Left colon (tissue), 2 donors: ENCODE results near the gene ZNF565. TPM values are rescaled to one million over a fixed set of nuclear protein-coding genes. Genes with fewer than 3 reads are reported as not detected.
"Not testable (repeated sequence)": the region's sequence is repeated elsewhere in the genome, so short reads cannot be mapped to it uniquely, and the experiment has no call there.

Source experiments
- ATAC-seq: fragments of 200-7000 bp; cut with Tn5 transposase; one replicate; pipeline ENCODE4 v1.9.1; 2020; ENCODE audit warnings: mild to moderate bottlenecking, moderate library complexity
- DNase-seq, 2 donors: peaks; one replicate each; pipeline ENCODE4 v3.0.0-alpha.2; 2020
- intact Hi-C, 2 donors: fragments of 100-400 bp; cut with DNase I in 1 of 2; cut with micrococcal nuclease in 1 of 2; formaldehyde crosslinking; loops; one replicate each; pipeline versions ENCODE4 v1.11.2 to v1.14.0; 2022; cut with DNase I, micrococcal nuclease
- total RNA-seq, 2 donors: library from RNA; stranded (reverse); fragmentation: NEBNext Ultra II Directional; extraction: Animal tissue kit (Norgen Biotek cat#: 25700); gene quantifications; one replicate each; pipeline ENCODE4 v1.2.1, GENCODE V29; 2021
- donor health status: DM: no; HTN: no; CAD: no.
- donor health status: DM: yes; HTN: yes; CAD: no.

The ZNF565 gene
- total RNA-seq, 2 donors from 2014 or later, result 2.8 to 3.4 TPM

DNA sequence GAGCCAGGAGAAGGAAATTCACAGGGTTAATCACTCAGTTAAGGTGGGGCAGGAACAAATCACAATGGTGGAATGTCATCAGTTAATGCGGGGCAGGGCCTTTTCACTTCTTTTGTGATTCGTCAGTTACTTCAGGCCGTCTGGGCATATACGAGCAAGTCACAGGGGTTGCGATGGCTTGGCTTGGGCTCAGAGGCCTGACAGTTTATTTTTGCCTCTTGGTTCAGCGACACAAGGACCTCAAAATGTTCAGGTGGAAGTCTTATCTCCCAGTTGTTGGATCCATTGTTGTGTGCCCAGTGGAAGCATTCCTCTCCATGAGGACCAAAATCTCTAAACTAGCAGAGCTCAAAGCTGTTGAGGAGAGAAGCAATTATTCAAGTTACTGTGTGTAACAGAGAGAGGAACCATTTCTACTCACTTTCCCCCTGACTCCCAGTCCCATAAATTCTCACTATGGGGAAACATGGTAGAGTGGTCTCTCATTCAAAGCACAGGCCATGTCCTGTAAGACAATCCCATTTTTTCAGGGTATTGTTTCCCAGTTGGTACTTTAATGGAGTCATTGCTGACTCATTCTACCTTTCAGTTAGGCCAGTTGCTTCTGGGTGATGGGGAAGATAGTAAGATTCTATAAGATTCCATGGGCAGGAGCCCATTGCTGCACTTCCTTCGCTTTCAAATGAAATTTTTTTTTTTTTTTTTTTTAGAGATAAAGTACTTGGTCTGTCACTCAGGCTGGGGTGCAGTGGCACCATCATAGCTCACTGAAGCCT, 53.5 kb downstream of the ZNF565 start:
- intact Hi-C loops, result no loop called here
- no peak for ATAC-seq
- DNase-seq, result no peak

DNA sequence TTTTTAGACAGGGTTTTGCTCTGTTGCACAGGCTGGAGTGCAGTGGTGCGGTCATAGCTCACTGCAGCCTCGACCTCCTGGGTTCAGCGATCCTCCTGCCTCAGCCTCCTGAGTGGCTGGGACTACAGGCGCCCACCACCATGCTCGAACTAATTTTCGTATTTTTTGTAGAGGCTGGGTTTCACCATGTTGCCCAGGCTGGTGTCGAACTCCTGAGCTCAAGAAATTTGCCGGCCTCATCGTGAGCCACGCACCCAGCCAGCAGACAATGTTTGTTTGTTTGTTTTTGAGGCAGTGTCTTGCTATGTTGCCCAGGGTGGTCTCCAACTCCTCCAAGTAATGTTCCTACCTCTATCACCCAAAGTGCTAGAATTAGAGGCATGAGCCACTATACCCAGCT, 61.3 kb downstream of the ZNF565 start:
- ATAC-seq (no peak), DNase-seq (no peak)
- intact Hi-C loops, result no loop called here

DNA sequence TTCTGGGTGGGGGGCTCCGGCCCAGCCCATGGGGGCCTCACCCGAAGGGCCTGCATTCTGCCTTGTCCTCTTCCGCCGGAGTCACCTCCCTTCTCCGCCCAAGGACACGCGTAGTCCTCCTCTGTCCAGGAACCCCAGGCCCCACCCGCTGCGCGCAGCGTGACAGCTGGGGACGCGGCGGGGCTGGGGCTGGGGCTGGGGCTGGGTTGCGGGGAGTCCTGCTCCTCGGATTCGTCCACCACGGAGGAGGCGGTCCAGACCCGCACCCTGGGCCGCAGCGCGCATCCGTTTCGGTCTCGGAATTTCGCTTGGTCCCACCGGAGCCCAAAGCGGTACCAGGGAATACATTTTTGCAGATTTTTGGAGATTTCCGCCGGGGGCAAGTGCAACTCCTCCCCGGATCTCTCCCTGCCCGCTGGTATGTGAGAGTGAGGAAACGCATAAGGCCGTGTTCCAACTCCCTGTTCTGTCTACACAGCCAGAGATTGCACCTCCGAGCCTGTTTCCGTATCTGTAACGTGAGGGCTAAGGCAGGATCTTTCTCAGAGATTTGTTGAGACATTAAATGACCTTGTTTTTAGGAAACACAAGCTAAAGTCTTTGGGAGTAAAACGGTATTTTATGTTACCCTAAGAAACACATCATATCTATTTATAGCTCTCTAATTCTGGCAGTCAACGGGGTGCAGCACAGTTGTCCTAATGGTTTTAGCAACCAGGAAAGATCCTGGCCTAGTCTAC, 61.9 kb downstream of the ZNF565 start, which contains the start of gene COX7A1:
COX7A1 (minus strand) TSS at position 96 of the 740 bp plus-strand sequence; CDS start at position 56, 40 bp downstream.
- peak; percentile 36 for ATAC-seq
- no peak for DNase-seq
- intact Hi-C loops, result no loop called here

DNA sequence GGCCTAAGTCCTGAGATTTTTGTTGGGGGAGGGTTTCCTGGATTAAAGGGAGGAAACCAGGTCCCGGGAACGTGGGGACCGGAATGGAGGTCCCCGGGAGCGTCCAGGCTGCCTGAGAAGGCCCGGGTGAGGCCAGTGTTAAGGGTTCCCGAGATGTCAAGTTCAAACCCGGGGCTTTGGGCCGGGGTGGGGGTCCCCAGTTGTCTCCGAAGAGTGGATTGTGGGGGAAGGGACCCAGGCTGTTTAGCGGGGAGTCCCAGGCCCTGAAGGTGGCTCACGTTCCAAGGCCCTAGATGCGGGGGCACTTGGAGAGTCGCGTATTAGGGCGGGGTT, 62.5 kb downstream of the ZNF565 start:
- ATAC-seq (peak; percentile 10), DNase-seq (no peak)
- intact Hi-C loops, result no loop called here

DNA sequence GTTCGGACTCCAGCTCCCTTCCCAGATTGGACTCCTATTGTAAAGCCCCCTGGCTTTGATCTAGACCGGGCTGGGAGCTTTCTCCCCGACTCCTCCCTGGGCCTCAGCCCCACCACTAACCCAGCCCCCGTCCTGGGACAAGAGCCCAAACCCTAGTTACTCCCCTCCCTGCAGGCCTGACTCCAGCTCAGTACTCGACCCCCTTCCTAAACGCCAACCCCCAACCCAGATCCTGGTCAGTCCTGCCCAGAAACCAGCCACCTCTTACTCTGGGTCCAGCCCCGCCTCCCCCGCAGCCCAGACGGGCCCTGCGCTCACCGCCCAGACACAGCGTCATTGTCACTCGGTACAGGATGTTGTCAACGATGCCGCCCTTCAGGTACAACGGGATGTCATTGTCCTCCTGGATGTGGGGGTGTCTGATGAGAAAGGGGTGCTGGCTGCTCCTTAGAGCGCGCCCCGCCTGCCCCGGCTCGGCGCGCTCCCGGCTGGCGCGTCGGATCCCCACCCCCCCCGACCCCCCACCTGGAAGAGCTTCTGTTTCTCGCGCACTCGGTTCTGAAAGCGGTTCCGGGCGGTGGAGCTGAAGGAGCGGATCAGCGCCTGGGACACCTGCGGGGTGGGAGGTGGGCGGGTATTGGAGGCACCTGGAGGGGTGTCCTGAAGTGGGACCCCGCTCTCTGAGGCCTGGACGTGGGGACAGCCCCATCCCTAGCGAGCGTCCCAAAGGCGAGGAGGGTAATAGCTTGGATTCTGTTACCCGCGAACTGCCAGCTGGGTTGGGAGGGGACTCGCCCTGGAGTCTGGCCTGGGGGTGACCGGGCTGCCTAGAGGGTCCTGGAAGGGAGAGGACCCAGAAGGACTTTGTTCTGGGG, 63.1 kb downstream of the ZNF565 start:
- intact Hi-C loops, result no loop called here
- no peak for DNase-seq
- ATAC-seq, result peak; percentile 22

DNA sequence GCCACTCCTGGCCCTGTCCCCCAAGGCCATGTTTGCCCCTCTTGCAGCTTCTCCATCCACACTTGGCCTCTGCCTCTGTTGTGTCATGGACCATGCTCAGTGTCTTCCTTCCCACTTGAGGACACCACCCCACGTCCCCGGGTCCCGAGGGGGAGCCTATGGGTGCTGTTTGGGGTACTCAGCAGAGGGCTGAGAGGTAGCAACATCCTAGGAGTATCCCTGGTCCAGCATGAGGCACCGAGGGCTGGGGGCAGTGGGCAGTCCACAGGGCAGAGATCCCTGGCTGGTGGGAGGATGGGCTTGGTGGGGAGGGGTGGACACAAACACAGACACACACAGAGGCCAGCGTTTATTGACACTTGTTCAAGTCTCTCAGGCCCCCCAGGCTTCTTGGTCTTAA, 63.9 kb downstream of the ZNF565 start:
- ATAC-seq, result peak; percentile 6
- DNase-seq, result no peak

DNA sequence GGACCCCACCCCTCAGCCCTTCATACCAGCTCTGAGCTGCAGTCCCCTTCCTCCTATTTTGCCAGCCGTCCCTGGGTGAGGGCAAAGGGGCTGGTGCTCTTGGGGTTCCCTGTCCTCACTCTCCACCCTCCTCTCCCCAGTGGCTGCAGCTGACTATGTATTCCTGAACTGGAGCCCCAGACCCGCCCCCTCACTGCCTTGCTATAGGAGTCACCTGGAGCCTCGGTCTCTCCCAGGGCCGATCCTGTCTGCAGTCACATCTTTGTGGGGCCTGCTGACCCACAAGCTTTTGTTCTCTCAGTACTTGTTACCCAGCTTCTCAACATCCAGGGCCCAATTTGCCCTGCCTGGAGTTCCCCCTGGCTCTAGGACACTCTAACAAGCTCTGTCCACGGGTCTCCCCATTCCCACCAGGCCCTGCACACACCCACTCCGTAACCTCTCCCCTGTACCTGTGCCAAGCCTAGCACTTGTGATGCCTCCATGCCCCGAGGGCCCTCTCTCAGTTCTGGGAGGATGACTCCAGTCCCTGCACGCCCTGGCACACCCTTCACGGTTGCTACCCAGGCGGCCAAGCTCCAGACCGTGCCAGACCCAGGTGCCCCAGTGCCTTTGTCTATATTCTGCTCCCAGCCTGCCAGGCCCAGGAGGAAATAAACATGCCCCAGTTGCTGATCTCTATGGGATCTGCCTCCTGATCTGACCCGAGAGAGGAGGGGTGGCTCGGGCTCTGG, 64.6 kb downstream of the ZNF565 start:
- ATAC-seq (no peak), DNase-seq (no peak)
- intact Hi-C loops, result no loop called here

More for the DNA sequence above, 63.9 kb downstream of the ZNF565 start:
- intact Hi-C loops, result no loop called here

DNA sequence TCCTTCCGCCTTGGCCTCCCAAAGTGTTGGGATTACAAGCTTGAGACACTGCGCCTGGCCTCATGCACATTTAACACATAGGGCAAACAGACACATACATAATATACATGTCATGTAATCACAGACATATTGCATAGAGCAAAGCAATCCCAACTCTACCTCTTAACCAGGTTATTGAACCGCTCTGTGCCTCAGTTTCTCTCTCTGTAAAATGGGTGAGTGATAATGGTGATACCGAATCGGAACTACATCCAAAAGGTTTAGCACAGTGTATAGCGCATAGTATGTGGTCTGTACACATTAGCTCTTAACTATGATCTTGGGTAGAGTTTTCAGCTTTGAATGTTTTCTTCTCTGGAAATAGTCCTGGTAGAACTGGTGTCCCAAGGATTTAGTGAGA, 69.8 kb downstream of the ZNF565 start:
- intact Hi-C loops, result no loop called here
- DNase-seq, result no peak

DNA sequence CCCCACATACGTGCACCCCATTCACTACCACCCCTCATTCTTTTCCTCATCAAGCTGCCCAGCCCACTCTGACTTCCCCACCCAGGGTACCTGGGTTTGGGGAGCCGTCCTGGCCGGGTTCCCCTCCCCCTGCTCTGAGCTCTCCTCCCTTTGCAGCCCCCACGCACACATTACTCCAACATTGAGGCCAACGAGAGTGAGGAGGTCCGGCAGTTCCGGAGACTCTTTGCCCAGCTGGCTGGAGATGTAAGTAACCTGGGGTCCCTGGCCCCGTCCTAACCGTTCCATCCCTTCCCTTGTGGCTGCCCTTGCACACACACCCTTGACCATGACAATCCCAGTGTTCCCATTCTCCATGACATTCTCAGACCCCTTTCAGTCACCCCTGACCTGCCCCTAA, 72.0 kb downstream of the ZNF565 start:
- intact Hi-C loops, result no loop called here
- ATAC-seq (no peak), DNase-seq (no peak)

More for the DNA sequence above, 69.8 kb downstream of the ZNF565 start:
- no peak for ATAC-seq

DNA sequence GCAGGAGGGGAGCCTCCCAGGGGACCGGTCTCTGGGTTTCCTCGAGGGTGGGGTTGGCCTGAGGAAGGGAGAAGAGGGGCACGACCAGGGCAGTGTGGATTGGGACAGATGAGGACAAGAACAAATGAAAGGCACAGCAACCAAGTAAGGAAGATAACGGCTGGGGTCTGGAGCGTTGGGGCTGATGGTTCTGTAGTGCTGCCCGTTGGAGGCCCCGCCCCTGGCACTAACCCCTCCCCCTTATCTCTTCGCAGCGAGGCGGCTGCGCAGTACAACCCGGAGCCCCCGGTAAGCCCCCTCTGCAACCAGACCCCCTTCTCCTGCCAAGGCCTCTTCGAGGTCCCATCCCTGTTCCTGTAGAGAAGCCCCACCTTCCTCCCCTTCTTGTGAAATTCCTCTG, 72.4 kb downstream of the ZNF565 start:
- ATAC-seq (no peak), DNase-seq (no peak)
- intact Hi-C loops, result no loop called here

DNA sequence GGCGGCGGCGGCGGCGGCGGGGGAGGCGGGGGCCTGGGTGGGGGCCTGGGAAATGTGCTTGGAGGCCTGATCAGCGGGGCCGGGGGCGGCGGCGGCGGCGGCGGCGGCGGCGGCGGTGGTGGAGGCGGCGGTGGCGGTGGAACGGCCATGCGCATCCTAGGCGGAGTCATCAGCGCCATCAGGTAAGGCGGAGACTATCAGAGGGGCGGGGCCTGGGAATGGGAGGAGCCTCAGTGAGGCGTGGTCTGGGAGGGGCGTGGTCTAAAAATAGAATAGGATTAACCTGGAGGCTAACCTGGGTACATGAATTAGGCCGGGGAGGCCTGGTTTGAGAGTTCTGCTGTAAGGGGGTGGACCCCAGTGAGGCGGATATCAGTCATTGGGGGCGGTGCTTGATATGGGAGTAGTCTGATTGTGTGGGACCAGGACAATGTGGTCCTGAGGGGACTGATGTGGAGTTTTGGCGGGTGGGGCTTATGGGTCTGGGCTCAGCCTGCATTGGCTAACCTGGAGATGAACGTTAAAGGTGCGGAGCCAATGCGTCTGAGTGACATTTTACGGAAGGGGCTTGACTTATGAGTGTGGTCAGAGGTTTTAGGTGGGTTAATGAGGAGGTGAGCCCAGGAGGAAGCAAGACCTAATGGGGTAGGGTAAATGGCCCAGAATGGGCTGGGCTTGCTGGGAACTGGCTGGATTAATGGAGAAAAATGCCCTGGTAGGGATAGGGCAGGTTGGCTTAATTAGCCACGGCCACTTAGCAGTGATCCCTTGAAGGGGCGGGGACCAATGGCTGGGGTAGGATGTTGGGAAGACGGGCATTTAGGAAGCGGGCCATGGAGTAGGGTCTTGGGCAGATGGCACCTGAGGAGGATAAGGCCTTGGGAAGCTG, 73.2 kb downstream of the ZNF565 start:
- DNase-seq (peak; percentile 86 to 93), ATAC-seq (peak; percentile 66)
- intact Hi-C loops, result no loop called here

DNA sequence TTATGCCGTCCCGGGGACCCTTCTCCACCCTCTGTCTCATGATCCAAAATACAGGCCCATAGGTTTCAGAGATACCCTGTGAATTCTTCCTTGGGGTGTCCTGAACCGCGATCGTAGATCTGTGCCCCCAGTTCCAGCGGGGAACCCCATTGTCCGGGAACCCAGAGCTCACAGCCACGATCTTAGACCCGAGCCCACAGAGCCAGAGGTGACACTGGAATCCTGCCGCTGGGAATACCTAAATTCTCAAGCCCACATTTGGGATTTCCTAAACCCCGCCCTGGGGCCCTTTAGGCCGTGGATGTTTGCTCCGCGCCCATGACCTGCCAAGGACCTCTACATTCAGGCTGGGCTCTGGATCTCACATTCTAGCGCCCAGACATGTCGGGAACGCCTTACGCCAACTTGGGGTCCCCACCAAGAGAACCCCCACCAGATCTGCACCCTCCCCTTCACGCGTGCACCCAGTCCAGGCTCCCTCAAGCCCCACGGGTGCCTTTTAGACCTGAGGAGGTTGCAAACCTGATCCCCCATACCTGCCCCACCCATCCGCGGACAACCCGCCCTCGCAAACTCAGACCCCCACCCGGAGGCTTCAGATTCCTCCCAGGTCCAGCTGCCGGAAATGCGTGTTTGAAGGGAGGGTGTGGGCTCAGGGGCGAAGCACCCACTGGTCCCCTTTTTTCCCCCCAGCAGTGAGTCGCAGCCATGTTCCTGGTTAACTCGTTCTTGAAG, 74.0 kb downstream of the ZNF565 start:
- peak; percentile 20 for ATAC-seq
- DNase-seq, result peak; percentile 62 to 65
- intact Hi-C loops, result no loop called here

DNA sequence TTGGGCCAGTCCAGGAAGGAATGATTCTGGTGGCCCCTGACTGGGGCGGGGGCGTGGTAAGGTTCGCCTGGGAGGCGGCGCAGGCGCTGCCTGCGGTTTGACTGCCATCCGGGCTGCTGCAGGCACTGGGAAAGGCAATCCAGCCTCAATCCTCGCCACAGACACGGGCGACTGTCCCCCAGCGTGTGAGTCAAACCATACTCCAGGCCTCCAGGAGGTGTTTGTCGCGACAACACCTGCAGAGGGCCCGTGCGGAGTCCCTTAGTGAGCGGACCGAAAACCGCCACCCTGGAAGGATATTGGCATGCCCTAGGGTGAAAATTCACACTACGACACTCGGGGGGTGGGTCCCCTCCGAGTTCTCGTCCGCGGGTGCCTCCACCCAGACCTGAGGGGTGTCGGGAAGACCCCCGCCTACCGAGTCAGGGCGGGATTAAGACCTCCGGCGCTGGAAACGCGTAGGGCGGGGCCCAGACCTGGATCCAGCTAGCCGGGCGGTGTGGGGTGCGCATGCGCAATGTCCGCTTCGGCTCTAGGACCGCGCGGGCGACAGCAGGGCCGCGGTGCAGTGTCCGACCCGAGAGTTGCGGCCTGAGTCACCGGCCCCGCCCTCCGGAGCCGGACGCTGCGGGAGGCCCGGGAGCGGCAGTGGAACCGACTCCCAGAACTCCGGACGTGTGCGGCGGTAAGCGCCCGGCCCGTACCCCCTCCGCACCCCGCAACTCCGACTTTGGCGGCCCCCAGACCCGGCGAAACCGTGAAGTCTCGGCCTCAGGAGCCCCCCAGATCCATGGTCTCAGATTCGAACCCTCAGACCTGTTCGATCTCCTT, 74.8 kb downstream of the ZNF565 start, which contains the start of gene CAPNS1:
CAPNS1 (plus strand) TSS at position 594 of the 831 bp plus-strand sequence. CDS start 946 bp downstream, outside the sequence.
- intact Hi-C loops, result no loop called here
- peak; percentile 82 for ATAC-seq
- peak; percentile 97 to 98 for DNase-seq

DNA sequence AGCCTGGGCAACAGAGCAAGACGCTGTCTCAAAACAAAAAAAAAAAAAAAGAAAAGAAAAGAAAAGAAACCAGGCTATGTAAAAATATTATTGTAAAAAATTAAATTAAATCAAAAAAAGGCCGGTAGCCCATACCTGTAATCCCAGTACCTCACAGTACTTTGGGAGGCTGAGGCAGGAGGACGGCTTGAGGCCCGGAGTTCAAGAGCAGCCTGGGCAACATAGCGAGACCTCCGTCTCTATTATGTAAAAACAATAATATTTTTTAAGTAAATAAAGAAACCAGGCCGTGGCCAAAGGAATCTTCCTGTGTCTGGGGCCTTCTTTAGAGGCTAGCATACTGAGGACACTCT, 75.4 kb downstream of the ZNF565 start:
- no peak for DNase-seq
- ATAC-seq, result no peak
- intact Hi-C loops, result no loop called here

DNA sequence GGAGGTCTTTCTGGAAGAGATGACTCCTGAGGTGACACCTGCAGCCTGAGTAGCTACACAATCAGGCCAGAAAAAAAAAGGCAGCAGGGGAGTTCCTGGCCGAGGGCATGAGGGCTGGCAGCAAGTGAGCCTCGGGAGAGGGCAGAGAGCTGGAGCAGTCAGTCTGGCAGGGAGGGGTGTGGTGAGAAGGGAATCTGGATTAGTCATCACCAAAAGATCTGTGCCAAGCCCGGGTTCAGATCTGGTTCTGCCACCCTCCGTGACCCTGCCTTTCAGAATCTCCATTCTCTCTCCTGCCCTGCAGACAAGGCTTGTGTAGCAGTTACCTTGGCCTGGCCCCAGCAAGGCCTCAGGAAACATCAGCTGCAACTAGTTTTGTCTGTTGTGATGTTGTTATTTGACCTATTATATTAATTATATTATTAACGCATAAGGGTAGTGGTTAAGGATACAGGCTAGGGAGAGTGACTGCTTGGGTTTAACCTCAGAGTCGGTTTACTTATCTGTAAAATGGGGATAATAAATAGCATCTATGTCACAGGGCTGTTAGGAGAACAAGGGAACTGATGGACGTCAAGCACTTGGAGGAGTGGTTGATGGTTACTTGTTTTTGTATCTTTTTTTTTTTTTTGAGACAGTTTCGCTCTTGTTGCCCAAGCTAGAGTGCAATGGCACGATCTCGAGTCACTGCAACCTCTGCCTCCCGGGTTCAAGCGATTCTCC, 77.3 kb downstream of the ZNF565 start:
- ATAC-seq (peak; percentile 41), DNase-seq (peak; percentile 62 to 85)

DNA sequence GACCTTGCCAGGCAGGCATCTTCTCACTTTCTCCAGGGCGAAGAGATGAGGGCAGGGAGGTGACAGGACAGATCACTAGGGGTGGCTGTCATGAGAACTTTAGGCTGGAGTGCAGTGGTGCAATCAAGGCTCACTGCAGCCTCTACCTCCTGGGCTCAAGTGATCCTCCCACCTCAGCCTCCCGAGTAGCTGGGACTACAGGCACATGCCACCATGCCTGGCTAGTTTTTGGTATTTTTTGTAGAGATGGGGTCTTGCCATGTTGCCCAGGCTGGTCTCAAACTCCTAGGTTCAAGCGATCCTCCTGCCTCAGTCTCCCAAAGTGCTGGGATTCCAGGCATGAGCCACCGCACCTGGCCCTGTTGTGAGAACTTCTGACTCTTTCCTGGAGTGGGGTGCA, 79.6 kb downstream of the ZNF565 start:
- DNase-seq, intact Hi-C loops, ATAC-seq: not testable (repeated sequence)

More for the DNA sequence above, 77.3 kb downstream of the ZNF565 start:
- intact Hi-C loops, result no loop called here
